K562 (cell line): ENCODE data around the gene SFN. TPM values are rescaled to one million over a fixed set of nuclear protein-coding genes. Genes with fewer than 3 reads are reported as not detected.

Source experiments
- CBFA2T3 ChIP-seq: fragments of 450-650 bp; IDR thresholded peaks from 2 replicates; pipeline ENCODE4 v1.6.1; 2017
- HMBOX1 ChIP-seq: sonication (generic); IDR thresholded peaks from 2 replicates; pipeline ENCODE4 v1.6.1; 2016
- HMGXB4 ChIP-seq: sonication (generic); formaldehyde crosslinking; IDR thresholded peaks from 2 replicates; pipeline ENCODE4 v1.8.1; 2023; ENCODE audit warnings: mild to moderate bottlenecking, missing genetic modification reagents
- PBX2 ChIP-seq, 2 experiments: IDR thresholded peaks in 1 of 2; conservative IDR thresholded peaks in 1 of 2; 2 replicates each; pipeline ENCODE4 v1.6.1; 2016; ENCODE audit warnings: low read depth in 2 of 2, mild to moderate bottlenecking in 1 of 2, missing compliant biosample characterization in 1 of 2, missing genetic modification characterization in 1 of 2, moderate library complexity in 1 of 2
- SETDB1 ChIP-seq: IDR thresholded peaks from one replicate; pipeline ENCODE4 v1.6.1; 2012; ENCODE audit warnings: low read length, control low read depth, inconsistent platforms
- SREBF1 ChIP-seq: fragments of 150-350 bp; IDR thresholded peaks from 2 replicates; pipeline ENCODE4 v1.6.1; 2014; ENCODE audit warnings: antibody characterized with exemption, low read depth, low read length, borderline replicate concordance
- TAF15 ChIP-seq: fragments of 200-400 bp; formaldehyde crosslinking; IDR thresholded peaks from 2 replicates; pipeline ENCODE4 v1.6.1; 2017; ENCODE audit warnings: mild to moderate bottlenecking, low read depth, low read length, moderate library complexity
- TBP ChIP-seq: optimal IDR thresholded peaks from 2 replicates; pipeline ENCODE3; 2011; ENCODE audit warnings: low read depth, low read length, improper control_type of control experiment
- TEAD1 ChIP-seq, 2 experiments: fragments of 450-650 bp in 1 of 2; sonication (generic) in 1 of 2; formaldehyde crosslinking; IDR thresholded peaks; 2 replicates each; pipeline versions ENCODE4 v1.4.0 to v1.8.0; 2020 to 2022; ENCODE audit warnings: mild to moderate bottlenecking in 2 of 2, missing genetic modification reagents in 1 of 2
- TGIF2 ChIP-seq: sonication (generic); formaldehyde crosslinking; IDR thresholded peaks from 2 replicates; pipeline ENCODE4 v1.8.1; 2022; ENCODE audit warnings: mild to moderate bottlenecking, missing genetic modification reagents, moderate library complexity
- ZBTB34 ChIP-seq: fragments of 250-450 bp; sonication (Bioruptor Pico); IDR thresholded peaks from 2 replicates; pipeline ENCODE4 v1.8.0; 2021; ENCODE audit warnings: mild to moderate bottlenecking, moderate library complexity
- ZBTB7A ChIP-seq: IDR thresholded peaks from 2 replicates; pipeline ENCODE4 v1.6.1; 2011; ENCODE audit warnings: low read depth, mild to moderate bottlenecking, low read length, moderate library complexity, borderline replicate concordance; ENCODE audit not compliant: control insufficient read depth
- ZNF609 ChIP-seq: sonication (generic); formaldehyde crosslinking; IDR thresholded peaks from 2 replicates; pipeline ENCODE4 v1.8.1; 2023; ENCODE audit warnings: missing genetic modification reagents, mild to moderate bottlenecking, borderline replicate concordance
- polyA plus RNA-seq, 8 experiments: library from polyadenylated mRNA; depleted of rRNA in 4 of 8; stranded (reverse) in 5 of 8; unstranded in 3 of 8; fragments of >200 nt; fragmentation: Nextera tagmentation in 2 of 8; fragmentation: Illumina TruSeq in 1 of 8; extraction: Ambion mirVana in 2 of 8; extraction: Trizol in 1 of 8; gene quantifications; 2 replicates each; pipeline versions ENCODE4 v1.2.1 to v1.2.3, GENCODE V29; 2011 to 2014; ENCODE audit warnings: inconsistent platforms in 1 of 8, missing spikeins in 1 of 8
- total RNA-seq, 7 experiments: library from RNA; depleted of rRNA in 6 of 7; stranded (reverse); fragments of >200 nt in 6 of 7; fragmentation: Illumina TruSeq in 2 of 7; extraction: Trizol in 2 of 7; gene quantifications; 2 replicates each; pipeline versions ENCODE4 v1.2.1 to v1.2.3, GENCODE V29; 2011 to 2021; ENCODE audit warnings: low replicate concordance in 1 of 7

SFN gene
- total and polyA plus RNA-seq, 9 of the 15 experiments (the other 6 are each of a cell fraction or from before 2014, with no cell fraction given): 0.10 to 3.8 (median 2.0) TPM

GRCh38 chr1:26889551-26890466 lies 26.9 kb downstream of the SFN start, which contains the start of gene GPN2 (continued):
- TF ChIP-seq ZNF609 (CRISPR knock-in tag) (peak; percentile 95), TBP (peak; percentile 81), SETDB1 (no peak), HMBOX1 (peak; percentile 98), PBX2 (CRISPR knock-in tag; IDR thresholded peaks at IDR 0.05; ENCODE audit: low read depth) (0 out of 2 replicates have a peak, but pooled peaks have one; percentile 2), PBX2 (tag; conservative IDR thresholded peaks at IDR 0.05; ENCODE audit: low read depth) (no peak), TAF15 (no peak), ZBTB34 (no peak), CBFA2T3 (peak; percentile 23), HMGXB4 (CRISPR knock-in tag) (peak; percentile 71), ZBTB7A (peak; percentile 52; the same call in 1 of the 2 replicates), TEAD1 (CRISPR knock-in tag; IDR thresholded peaks at IDR 0.05) (peak; percentile 39 to 84; a peak in 2 of 4 replicates), TGIF2 (CRISPR knock-in tag) (peak; percentile 94), SREBF1 (no peak)
